GM21825 (cell line): Measurements from ENCODE around the gene FOXL3.

Experiments used
- ATAC-seq: cut with Tn5 transposase; IDR thresholded peaks from one replicate; pipeline ENCODE4 v1.9.1; 2021; ENCODE audit warnings: mild to moderate bottlenecking, moderate library complexity; ENCODE audit not compliant: unreplicated experiment

The FOXL3 gene

DNA sequence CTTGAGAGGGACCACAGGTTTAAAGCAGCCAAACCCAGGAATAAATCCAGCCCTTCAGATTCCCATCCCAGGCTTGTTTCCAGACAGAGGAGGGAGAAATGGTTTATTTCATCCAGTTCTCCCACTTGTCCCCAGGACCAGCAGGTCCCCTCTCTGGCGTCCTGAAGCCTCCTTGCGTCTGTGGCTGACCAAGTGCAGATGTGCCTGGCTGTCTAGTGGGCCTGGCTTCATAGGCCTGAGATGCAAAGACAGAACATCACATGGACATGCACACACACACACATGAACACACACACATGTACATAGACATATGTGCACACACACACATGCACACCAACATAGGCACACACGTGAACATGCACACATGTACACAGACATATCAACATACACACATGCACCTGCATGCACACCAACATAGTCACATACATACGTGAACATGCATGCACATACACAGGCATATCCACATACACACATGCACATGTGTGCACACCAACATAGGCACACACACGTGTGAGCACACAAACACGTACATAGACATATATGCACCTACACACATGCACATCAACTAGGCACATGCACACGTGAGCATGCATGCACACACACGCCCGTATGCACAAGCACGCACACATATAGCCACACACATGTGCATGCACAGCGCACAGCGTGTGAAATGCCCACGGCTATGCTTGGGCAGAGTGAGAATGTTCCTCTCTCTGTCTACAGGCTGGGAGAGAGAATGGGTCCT is 10.7 kb downstream of the FOXL3 start:
- no peak for ATAC-seq

- ATAC-seq: no peak
Measured at GRCh38 chr7:301291-302053, 11.5 kb downstream of the FOXL3 start.

DNA sequence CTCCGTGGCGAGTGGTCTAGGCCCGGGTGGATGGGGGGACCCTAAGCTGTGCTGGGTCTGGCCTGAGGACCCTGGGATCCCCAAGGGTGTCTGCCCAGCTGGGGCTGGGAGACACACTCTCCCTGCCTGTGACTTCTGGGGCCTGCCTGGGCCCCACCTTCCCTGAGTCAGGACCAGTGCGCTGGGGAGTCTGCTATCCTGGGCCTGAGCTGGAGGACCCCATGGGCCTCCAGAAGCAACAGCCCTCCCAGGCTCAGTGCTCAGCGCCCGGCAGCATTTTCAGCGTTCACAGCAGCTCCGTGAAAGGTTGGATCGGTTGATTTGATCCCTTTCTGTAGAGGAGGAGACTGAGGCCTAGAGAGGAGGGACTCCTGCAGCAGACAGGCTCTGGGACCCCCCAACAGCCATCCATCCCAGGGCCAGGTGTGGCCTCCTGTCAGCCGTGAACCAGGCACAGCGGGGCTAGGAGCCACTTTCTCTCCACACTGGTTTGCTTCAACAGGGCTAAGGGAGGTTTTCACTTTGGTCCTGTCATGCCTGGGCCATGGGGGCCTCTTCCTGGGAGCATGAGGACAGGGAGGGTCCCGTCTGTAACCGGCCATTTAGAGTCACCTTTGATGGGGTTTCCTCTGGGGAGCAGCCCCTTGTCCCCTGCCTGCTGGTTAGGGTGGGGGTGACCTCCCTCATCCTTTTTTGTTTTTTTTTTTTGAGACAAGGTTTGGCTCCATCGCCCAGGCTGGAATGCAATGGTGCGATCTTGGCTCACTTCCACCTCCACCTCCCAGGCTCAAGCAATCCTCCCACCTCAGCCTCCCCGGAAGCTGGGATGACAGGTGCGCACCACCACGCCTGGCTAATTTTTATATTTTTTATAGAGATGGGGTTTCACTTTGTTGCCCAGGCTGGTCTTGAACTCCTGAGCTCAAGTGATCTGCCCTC is 12.4 kb downstream of the FOXL3 start:
- no peak for ATAC-seq

GRCh38 chr7:303425-303824 is 13.5 kb downstream of the FOXL3 start:
- no peak for ATAC-seq

DNA sequence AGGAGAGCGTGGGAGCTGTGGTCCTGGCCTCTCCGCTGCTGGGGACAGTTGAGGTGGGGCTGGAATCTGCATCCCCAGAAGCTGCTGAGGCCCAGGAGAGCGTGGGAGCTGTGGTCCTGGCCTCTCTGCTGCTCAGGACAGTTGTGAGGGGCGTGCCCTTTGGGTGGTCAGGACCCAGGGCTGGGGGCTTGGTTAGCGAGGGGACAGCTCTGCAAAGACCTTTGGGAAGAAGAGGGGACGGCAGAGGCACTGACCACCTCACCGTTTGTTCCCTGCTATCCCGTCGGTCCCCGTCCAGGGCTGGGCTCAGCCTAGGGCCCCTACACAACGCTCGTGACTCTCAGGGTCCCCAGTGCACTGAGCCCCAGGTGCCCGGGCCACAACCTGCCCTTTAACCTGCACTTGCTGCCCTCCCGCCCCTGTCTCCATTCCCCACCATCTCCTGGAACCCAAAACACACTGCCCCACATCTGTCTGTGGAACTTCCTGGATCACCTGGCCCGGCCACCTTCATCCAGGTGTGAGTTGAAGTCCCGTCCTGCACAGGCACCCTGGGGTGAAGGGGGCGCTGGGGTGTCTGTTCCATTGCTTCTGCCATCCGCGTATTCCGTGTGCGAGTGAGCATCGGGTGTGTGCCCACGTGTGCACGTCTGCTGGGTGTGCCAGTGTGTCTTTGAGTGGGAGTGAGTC is 14.1 kb downstream of the FOXL3 start:
- no peak for ATAC-seq

GRCh38 chr7:304574-305409 is 14.8 kb downstream of the FOXL3 start:
- no peak for ATAC-seq

GRCh38 chr7:305410-306151 is 15.6 kb downstream of the FOXL3 start:
- ATAC-seq: no peak

- ATAC-seq: no peak
Measured at GRCh38 chr7:307970-308369, 18.0 kb downstream of the FOXL3 start.

DNA sequence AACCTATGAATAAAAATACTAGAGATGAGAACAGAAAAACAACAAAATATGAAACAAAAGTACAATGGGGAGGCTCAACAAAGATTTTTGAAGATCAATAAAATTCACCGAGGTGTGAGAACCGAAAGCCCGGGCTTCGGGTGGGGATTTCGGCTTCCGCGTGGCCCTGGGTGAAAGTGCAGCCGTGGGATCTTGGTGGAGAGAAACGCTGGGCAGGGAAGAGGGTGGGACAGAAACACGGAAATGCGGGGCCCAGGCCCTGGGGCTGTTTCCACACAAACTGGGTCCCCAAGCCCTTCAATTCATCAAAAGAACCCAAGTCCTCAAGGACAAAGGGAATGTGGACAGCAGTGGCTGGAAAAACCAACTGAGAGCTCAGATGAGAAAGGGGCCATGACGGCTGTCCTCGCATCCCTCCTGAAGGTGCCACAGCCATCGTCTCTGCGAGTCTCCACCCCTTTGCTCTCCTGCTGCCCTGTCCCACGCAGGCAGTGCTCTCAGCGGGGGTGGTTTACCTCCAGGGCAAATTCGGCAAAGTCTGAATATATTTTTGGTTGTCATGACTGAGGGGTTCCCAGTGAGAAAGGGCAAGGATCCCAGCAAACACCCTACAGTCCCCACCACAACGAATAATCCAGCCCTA is 19.7 kb downstream of the FOXL3 start:
- no peak for ATAC-seq

DNA sequence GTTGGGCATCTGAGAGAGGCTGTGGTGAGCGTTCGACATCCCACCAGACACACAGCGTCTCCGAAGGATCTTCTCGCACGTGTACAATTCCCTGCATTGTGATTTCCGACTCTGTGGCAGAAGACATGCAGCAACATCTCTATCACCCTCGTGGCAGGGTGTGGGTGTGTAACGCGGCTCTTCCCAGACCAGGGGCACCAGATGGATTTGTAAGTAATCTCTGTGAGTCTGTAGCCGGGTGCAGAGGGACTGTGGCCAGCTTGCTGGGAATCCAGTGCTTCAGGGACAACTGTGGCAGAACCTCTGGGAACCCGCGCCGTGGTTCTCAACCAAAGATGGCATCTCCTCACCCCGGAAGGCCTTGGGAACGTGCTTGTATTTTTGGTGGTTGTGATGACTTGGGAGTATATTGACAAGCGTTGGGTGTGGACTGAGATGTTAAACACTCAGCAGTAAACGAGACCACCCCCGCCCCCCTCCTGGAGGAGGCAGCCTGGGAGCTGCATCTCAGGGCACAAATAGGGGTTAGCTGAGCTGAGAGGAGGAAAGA is 21.2 kb downstream of the FOXL3 start:
- no peak for ATAC-seq

GRCh38 chr7:311796-312195 is 21.8 kb downstream of the FOXL3 start:
- ATAC-seq: no peak

DNA sequence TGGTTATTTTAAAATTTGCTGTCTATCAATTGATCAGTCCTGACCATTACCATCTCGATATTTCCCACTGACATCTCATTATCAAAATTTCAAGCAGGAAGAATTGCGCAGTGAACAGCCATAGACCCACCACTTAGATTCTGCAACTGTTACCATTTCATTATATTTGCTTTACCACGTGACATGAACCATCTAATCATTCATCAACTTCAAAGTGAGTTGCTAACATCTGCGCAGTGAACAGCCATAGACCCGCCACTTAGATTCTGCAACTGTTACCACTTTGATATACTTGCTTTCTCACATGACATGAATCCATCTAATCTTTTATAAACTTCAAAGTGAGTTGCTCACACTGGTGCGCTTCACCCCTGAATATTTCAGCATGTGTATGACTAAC is 22.5 kb downstream of the FOXL3 start:
- no peak for ATAC-seq

GRCh38 chr7:314853-315252 is 24.9 kb downstream of the FOXL3 start:
- ATAC-seq: no peak

GRCh38 chr7:315516-316265 is 25.7 kb downstream of the FOXL3 start:
- no peak for ATAC-seq

- no peak for ATAC-seq
Measured at GRCh38 chr7:317643-318405, 27.9 kb downstream of the FOXL3 start.

- no peak for ATAC-seq
Measured at GRCh38 chr7:318476-318875, 28.5 kb downstream of the FOXL3 start.
